Measurements from ENCODE around the gene TENM4.

TENM4 gene

DNA sequence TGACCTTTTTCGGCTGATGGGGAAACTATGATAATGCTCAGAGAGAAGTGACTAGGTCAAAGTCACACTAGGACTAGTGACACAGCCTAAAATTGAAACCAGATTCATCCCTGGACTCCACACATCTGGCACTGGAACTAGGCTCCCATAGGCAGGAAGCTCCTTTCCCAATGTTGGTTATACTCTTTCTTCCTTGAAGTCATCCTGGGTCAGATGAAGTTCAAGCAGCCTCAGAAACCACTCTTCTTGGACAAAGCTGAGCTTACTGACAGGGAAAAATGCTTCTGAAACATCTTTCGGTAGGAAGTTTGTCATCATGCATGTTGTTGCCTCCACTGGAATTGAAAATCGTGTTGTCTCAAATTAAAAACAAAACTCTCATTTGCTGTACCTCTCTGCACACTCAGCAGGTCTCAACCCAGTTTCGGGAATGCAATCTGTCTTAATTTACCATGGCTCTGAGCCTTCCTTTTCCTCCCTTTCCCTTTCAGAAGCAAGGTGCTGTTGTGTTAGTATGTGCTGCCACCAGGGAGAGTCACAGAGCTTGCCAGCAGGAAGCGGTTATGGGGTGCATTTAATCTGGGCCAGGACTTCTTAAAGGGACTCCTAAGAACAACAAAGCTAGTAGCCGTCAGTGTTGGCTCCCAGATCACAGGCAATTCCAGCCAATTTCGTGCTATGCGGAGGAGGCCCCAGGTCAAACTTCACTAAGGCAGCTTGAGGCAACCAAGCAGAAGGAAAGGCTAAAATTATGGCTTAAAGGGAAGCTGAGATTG is 384.8 kb downstream of the TENM4 start:
- no peak for DNase-seq (ENCODE audit: low spot score)

DNA sequence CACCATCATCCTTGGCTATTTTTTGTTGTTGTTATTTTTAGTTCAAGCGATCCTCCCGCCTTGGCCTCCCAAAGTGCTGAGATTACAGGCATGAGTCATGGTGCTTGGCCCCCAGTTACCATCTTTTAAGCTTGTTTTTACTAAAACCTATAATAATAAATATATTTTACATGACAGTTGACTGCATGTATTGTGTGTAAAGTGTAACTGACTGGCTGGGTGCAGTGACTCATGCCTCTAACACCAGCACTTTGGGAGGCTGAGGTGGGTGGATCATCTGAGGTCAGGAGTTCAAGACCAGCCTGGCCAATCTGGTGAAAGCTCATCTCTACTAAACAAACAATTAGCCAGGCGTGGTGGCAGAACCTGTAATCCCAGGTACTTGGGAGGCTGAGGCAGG is 386.2 kb downstream of the TENM4 start:
- DNase-seq (ENCODE audit: low spot score) = no peak

DNA sequence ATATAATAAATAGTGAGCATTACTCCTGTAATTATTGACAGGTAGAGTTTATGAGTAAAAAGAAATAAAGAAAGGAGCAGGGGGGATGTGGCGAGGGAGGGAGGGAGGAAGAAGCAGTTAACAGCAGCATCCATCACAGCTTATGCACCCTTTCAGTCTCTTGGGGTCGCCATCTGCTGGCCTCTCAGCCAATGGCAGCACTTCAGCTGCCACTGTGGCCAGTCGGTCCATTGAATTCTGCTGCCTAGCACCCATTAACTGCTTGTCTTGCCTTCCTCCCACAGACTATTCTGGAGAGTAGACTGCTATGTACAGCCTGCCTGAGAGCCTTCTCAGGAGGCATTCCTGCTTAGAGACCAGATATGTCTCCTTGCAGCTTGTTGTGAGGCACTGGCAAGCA is 388.3 kb downstream of the TENM4 start:
- DNase-seq (ENCODE audit: low spot score) = no peak

DNA sequence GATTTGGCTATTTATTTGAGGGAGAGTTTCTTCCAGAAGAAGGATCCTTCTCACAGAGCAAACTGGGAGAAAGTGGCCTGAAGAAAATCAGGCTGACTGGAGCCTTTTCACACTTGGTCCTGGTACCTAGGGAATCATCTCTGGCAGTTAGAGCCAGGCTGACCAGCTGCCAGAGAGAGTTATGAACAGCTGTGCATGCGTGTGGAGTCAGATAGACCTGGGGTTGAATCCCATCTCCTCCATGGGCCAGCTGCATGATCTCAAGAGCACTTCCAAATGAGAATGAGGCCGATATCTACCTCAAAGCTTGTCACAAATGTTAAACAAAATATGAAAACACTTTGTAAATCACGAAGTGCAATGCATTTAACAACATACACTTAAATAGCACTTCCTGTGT is 390.0 kb downstream of the TENM4 start:
- no peak for DNase-seq (ENCODE audit: low spot score)

DNA sequence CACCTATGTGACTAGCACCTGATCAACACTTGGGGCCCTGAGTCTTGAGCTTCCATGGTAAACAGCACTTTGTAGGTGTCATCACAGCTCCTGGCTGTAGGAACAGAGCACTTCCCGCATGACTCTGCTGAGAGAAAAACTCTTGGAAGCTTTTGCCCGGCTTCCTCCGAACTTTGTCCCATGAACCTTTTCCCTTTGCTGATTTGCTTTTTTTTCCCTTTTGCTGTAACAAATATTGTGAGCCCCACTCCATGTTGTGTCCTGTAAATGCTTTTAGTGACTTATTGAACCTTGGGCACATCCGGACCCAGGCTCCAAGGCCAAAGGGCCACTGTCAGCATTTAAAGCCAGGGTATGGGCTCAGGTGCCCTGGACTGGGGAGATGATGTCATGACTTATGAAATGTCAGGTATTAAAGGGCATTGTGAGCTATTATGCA is 391.1 kb downstream of the TENM4 start:
- DNase-seq (ENCODE audit: low spot score) = no peak

DNA sequence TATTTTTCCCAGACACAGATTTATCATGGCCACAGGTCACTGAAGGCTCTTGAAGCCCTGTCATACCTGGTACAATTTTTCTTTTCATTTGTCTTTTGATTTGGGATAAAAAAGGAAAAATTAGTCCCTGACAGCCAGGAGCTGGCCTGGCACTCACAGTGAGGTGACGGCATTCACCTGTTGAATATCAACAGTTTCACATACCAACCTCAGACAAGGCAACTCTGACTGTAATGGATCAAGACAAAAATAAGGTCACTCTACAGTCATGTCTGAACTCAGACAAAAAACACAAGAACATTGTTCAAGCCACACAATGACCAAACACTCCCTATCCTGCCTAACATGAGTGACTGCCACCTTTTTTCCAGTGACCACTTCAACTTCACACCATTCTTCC is 392.9 kb downstream of the TENM4 start:
- DNase-seq (ENCODE audit: low spot score) = no peak

DNA sequence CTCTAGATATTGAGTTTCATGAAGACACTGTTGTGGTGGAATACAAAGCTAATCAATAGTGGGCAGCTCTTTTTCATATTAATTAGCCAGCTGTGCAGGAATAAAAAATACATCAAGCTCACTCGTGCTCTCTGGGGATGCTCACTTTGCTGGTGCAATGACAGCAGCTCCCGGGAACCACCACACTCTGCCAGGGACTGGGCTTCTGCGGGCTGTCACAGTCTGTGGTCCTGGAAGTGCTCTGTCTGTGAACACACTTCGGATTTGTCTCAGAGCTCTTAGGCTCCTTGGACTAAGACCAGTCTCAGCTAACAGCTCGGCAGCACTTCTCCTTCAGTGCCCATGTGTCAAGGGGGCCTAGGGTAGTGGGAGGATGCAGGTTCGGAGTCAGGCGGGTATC is 393.5 kb downstream of the TENM4 start:
- DNase-seq (ENCODE audit: low spot score) = no peak

DNA sequence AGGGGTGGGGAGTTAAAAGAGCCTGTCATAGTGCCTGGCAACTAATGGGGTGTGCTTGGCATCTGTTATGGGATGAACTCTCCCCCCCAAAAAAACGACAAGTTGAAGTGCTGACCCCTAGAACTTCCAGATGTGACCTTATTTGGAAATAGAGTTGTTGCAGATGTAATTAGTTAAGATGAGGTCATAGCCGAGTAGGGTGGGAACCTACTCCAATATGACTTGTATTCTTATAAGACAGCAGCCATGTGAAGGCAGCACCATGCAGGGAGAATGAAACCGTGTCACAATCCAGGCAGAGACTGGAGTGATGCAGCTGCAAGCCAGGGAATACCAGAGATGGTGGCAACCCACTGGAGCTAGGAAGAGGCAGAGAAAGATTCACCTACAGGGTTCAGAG is 394.5 kb downstream of the TENM4 start:
- DNase-seq (ENCODE audit: low spot score) = no peak

DNA sequence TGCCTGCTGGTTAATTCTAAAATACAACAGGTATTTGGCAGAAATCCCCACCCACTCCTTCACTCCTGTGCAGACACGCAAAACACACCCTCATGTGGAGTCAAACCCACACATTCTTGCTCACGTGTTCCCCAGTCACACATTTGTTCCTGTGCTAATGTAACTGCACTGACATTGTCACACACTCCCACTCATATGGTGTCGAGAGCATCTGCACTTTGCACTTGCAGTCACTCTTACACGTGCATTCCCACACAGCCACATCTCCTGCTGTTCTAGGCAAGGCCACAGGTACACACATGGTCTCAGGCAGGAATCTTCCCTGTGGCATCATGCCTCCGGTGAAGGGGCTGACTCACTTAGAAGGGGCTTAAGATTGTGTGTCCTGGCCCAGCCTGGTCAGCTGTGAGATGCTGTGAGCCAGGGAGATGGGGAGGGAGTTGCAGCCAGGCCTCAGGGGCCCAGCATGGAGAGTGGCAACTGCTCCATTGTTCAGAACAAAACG is 395.0 kb downstream of the TENM4 start:
- peak; percentile 84 for DNase-seq (ENCODE audit: low spot score)

DNA sequence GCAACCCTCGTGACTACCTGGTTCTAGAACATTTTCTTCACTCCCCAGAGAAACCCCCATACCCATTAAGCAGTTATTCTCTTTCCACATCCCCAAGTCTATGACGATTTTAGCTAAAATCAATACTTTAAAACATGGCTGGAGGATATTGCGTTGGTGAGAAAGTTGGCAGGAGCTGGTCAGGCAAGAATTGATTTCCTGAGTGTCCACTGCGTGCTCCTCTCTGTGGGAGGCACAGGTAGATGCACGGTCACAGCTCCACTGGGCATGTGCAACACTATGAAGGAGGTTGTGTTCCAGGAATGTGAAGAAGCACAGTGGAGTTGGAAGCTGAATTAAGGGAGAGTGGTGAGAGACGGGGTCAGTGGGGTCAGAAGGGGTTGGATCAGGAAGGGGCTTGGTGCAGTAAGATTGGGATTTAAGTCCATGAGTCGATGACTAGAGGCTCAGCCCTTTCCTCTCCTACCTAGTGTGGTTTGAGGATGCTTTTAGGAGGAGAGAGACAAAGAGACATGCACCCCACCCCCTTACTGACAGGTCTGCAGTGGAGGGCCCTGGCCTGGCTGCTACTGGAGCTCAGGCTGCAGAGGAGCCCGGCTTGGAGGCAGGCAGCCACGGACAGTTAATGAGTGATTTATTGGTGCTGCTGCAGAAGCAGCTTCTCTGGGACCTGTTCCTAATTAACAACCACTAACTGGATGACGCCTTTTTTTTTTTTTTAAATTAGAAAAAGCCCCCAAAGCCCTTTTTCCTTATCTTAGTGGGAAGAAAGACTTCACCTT is 395.6 kb downstream of the TENM4 start:
- no peak for DNase-seq (ENCODE audit: low spot score)

DNA sequence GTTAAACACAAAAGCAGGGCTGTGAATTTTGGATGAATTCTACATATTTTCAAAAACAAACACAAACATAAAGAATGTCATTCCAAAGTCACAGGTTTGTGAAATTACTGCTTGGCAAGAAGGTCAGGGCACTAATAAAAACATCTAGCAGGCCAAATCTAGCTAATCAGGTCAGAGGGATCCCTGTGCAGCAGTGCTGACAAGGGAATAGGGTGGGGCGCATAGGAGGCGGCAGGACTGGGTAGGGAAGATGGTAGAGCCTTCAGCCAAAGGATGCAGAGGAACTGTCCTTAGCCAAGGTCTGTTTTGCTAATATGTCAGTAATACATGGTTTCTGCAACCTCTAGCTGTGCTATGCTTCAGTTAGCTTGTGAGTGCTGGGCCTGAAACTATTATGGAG is 396.6 kb downstream of the TENM4 start:
- no peak for DNase-seq (ENCODE audit: low spot score)

DNA sequence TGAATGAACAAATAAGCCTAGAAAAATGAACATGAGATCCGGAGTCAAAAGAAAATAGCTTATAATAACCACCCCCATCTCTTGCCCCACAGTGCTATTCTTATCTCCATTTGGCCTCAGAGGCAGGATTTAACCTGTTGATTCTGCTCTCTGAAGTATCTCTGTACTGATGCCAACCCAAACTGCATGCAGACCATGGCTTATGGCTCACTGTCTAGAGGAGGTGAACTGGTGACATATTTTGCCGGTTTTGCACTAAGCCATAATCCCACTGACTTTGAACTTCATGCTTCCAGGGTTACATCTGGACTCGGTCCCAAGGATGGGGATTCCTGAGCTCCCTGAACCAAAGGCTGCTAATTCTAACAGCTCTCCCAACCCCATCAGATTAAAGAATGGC is 397.1 kb downstream of the TENM4 start:
- no peak for DNase-seq (ENCODE audit: low spot score)

DNA sequence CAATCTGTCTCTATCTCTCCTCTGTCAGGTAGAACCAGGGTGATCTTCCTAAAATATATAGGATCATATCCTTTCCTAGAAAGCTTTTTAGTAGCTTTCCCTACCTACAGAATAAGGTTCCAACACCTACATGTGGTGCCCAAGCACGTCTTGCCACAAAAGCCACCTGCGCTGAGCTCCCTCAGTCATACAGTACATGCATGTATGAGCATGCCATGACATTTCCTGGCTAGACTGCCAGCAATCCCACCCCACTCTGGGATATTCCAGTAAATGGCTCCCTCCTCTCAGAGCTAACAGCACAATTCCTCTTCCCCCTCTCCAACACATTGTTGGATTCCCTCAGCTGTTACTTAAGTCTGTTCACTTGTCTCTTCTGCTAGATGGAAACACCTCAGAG is 398.0 kb downstream of the TENM4 start:
- no peak for DNase-seq (ENCODE audit: low spot score)

DNA sequence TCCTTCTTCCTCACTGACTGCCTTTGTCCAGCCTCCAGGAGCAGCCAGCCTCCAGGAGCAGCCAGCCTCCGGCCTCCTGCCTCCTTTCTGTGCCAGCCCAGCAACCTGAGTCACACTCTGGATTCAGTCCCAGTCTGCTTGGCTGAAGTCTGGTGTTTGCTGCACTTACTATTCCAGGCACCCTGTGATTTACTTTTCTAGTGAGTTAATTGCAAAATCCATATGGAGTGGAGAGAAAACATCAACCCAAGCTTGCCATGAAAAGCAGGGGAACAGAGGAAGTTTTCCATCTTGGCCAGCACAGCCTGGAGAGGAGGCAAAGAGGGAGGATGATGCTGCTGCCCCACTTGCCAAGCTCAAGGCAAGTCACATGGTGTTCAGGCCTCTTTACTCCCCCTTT is 400.5 kb downstream of the TENM4 start:
- no peak for DNase-seq (ENCODE audit: low spot score)

DNA sequence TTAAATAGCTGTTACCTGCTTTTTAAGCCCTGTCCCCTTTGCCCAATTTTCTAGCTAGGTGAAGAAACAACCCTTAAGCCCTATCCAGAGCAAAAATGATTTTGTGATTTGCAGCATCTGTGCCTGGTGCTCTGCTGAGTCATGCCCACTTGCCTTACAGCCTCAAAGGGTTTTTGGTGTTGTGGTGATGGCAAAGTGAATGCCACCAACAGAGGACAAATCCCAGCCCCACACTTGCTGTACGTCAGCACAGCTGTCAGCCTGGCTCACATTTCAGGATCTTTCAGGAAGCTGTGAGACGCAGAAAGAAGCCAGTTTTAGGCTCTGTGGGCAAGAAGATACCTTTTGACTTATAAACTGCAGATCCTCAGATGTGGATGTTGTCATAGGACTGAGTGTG is 401.7 kb downstream of the TENM4 start:
- DNase-seq (ENCODE audit: low spot score) = no peak

DNA sequence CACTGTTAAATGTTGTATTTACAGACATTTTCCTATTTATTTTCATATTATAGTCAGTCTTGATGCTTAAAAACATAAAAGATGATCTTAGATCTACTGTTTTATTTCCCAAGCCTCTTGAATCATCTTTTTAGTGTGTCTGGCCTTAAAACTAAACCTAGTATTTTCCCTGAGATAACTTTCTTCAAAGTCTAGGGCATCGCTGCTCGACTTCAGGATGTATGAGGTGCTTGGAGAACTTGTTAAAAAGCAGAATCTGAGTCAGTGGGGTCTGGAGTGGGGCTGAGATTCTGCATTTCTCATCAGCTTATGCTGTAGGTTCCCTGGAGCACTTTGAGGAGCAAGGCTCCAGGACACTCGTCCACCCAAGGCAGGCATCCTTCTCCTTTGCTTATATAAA is 404.9 kb downstream of the TENM4 start:
- no peak for DNase-seq (ENCODE audit: low spot score)

DNA sequence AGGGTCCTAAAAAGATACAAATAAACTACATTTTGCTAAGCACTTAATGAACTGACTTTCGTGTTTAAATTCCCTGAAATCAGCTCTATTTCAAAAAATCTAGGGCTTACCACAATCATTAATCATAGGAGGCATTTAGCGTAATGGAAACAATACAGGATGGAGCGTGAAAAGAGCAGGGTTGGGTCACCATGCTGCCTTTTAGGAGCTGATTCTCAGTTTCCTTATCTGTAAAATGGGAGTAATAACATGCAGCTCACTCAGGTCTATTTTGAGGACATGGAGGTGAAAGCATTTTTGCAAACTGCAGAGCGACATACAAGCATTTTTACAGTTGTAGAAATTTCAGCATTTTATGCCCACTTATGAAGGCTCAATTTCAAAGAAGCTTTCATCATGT is 407.0 kb downstream of the TENM4 start:
- DNase-seq (ENCODE audit: low spot score) = no peak

DNA sequence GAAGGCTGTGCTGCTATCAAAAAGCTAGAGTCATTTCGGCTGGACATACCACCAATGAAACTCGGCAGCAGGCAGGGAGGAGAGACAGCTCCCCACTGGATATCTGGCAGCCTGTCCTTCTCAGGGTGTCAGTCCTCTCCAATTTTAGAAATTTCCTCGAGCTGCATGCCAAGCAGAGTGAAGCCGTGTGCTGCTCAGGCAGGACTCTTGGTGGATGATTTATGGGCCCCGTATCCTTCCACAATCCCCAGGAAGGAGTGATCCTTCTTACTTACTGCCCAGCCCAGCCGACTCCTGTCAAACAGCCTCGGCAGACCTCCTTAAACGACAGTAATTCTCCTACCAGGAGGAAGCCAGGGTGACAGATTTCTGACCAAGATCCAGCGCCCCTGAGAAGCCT is 410.4 kb downstream of the TENM4 start:
- DNase-seq (ENCODE audit: low spot score) = no peak

DNA sequence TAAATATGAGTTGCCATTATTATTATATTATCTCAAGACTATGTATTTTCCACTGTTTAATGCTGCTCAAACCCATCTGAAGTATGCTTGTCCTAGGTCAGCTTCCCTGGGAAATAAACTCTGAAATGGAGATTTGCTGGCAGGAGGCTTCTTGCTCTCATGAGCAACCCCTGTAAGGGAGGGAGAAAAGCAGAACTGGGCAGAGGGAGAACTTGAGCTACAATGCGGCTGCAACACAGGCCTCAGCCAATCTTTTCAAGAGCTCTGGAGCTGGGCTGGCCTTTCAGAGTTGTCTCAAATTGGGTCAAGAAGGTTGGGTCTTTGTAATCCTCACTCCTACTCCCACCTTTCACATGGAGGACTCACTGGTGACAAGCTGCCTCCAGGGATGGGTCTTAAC is 412.6 kb downstream of the TENM4 start:
- DNase-seq (ENCODE audit: low spot score) = no peak

DNA sequence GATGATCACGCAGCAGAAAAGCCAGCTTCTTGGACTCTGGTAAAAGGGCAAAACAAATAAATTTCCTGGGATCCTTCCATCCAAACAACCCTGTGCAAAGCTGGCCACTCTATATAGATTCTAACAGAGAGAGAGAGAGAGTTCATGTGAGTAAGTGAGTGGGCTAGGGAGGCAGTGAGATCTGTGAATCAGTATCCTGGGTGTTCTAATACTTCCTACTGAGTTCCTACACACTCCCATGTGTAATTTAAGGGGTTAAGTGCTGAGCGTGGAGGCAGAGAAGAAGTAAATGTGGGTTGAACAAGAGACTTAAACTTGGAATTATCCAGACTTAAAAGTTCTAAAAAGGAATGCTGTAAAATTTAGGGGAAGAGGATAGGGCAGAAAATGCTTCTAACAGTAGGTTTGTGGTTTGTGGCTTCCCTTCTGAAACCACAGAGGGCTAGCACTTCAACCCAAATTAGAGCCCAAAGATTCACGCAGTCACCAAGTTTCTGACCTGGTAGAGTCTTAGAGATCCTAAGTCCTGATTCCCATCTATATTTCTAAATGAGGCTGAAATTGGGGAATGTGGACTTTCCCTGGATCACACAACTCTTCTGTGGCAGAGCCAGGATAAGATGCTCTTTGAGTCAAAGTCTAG is 413.9 kb downstream of the TENM4 start:
- no peak for DNase-seq (ENCODE audit: low spot score)

DNA sequence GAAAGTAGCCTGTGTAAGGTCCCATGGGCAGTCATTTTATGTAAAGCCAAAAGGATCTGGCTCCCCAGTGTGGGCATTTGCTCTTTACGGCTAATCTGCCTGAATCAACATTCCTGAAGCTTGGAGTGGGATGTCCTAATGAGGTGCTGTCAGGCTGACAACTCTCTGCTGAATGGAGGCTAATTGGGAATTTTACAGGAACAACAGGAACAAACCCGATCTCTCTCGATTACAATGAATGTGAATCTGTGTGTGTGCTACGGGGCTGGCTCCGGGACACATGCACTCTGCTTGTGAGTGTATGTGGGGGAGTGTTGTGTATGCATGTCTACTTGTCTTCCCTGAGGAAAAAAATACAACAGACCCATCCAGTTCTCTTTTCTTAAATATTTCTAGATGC is 415.2 kb downstream of the TENM4 start:
- DNase-seq (ENCODE audit: low spot score) = no peak

DNA sequence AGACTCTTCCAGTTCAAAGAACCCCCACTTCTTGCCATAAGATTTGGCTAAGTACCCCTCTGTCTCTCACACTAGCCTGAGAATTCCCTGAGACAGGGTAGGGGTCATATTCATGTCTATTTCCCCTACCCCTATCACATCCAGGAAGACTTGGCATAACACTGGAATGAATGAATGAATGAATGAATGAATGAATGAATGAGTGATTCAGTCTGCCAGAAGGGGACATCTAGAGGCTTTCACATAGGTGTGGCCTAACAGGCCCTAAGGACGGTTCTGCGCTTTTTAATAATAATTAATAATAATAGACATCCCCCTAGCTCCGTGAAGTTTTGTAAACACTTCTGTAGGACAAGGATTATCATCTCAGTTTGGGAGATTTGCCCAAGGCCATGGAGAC is 415.7 kb downstream of the TENM4 start:
- no peak for DNase-seq (ENCODE audit: low spot score)

DNA sequence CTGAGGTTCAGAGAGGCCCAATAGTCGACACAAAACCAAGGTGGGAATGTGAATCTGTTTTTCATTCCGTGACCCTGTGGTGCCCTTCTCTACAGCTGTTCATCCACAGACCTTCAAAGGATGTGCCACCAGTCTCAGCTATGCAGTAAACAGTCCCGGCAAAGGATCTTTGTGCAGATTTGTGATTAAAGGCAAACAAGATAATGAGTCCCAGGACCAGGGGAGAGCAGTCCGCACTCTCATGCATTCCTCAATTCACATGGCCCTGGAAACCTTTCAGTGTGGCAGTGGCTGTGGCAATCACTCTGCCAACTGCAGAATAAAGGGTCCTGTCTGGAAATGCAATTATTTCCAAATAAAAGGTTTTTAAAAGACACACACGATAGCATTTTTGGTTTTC is 418.6 kb downstream of the TENM4 start:
- DNase-seq (ENCODE audit: low spot score) = no peak
